GM23338 (cell line): Measurements from ENCODE around the gene ACTR10. TPM values are rescaled to one million over a fixed set of nuclear protein-coding genes. Genes with fewer than 3 reads are reported as not detected.

Source experiments
- ATAC-seq: fragments of 200-7000 bp; cut with Tn5 transposase; 3 replicates; pipeline ENCODE4 v1.9.1; 2020
- DNase-seq: peaks from one replicate; pipeline ENCODE4 v3.0.0-alpha.2; 2015; ENCODE audit warnings: low spot score
- H2AFZ ChIP-seq: fragments of 200-600 bp; sonication (generic); 2 replicates; pipeline ENCODE4 v1.8.0; 2016; ENCODE audit warnings: antibody characterized with exemption, mild to moderate bottlenecking, moderate library complexity
- H3F3A ChIP-seq: fragments of 200-600 bp; sonication (generic); replicated peaks from 2 replicates; pipeline ENCODE4 v1.8.0; 2017; ENCODE audit warnings: antibody characterized with exemption, mixed run types, low read depth
- H3K27ac ChIP-seq: fragments of 200-600 bp; sonication (generic); 2 replicates; pipeline ENCODE4 v1.6.1; 2016; ENCODE audit warnings: low read depth
- H3K27me3 ChIP-seq: fragments of 200-600 bp; sonication (generic); 2 replicates; pipeline ENCODE4 v1.8.0; 2016; ENCODE audit warnings: mild to moderate bottlenecking, mixed run types, moderate library complexity; ENCODE audit not compliant: insufficient read depth
- H3K36me3 ChIP-seq: fragments of 200-600 bp; sonication (generic); 2 replicates; pipeline ENCODE4 v1.8.0; 2016; ENCODE audit warnings: mild to moderate bottlenecking; ENCODE audit not compliant: insufficient read depth
- H3K4me1 ChIP-seq: fragments of 200-600 bp; sonication (generic); 2 replicates; pipeline ENCODE4 v1.8.0; 2016; ENCODE audit warnings: mild to moderate bottlenecking, moderate library complexity; ENCODE audit not compliant: insufficient read depth
- H3K4me2 ChIP-seq: fragments of 200-600 bp; sonication (generic); 2 replicates; pipeline ENCODE4 v1.7.1; 2017; ENCODE audit warnings: mixed run types
- H3K4me3 ChIP-seq: fragments of 200-600 bp; sonication (generic); 2 replicates; pipeline ENCODE4 v1.6.1; 2016; ENCODE audit warnings: mixed run types
- H3K79me2 ChIP-seq: fragments of 200-600 bp; sonication (generic); replicated peaks from 2 replicates; pipeline ENCODE4 v1.8.0; 2017; ENCODE audit warnings: mild to moderate bottlenecking; ENCODE audit not compliant: insufficient read depth
- H3K9me2 ChIP-seq: fragments of 200-600 bp; sonication (generic); 2 replicates; pipeline ENCODE4 v1.8.0; 2017; ENCODE audit not compliant: insufficient read depth
- H4K20me1 ChIP-seq: fragments of 200-600 bp; sonication (generic); replicated peaks from 2 replicates; pipeline ENCODE4 v1.8.0; 2017; ENCODE audit warnings: mild to moderate bottlenecking; ENCODE audit not compliant: insufficient read depth
- H3K27ac Mint-ChIP-seq: 2 replicates; pipeline ENCODE4 v1.8.0; 2020; ENCODE audit warnings: inconsistent platforms, mild to moderate bottlenecking, moderate library complexity, mixed read lengths
- H3K27me3 Mint-ChIP-seq: 3 replicates; pipeline ENCODE4 v1.8.0; 2022; ENCODE audit warnings: low read depth, mild to moderate bottlenecking, moderate library complexity, mixed read lengths, inconsistent platforms; ENCODE audit not compliant: insufficient read depth, poor library complexity
- H3K36me3 Mint-ChIP-seq: 3 replicates; pipeline ENCODE4 v1.8.0; 2021; ENCODE audit warnings: low read depth, mild to moderate bottlenecking, inconsistent platforms, moderate library complexity, mixed read lengths
- H3K4me1 Mint-ChIP-seq: 3 replicates; pipeline ENCODE4 v1.8.0; 2020; ENCODE audit warnings: mild to moderate bottlenecking, inconsistent platforms, mixed read lengths
- H3K4me3 Mint-ChIP-seq: 3 replicates; pipeline ENCODE4 v1.8.0; 2021; ENCODE audit warnings: moderate library complexity, mild to moderate bottlenecking, inconsistent platforms, mixed read lengths
- H3K9me3 Mint-ChIP-seq: 3 replicates; pipeline ENCODE4 v1.8.0; 2020; ENCODE audit warnings: moderate library complexity, mild to moderate bottlenecking, inconsistent platforms, mixed read lengths
- CREB1 ChIP-seq: fragments of 250-450 bp; sonication (Bioruptor Pico); IDR thresholded peaks from 2 replicates; pipeline ENCODE4 v1.5.0; 2020; ENCODE audit warnings: low read depth, mild to moderate bottlenecking, moderate library complexity
- POLR2AphosphoS5 ChIP-seq: IDR thresholded peaks from 2 replicates; pipeline ENCODE4 v1.6.1; 2016; ENCODE audit warnings: antibody characterized with exemption, low read depth
- ZNF331 ChIP-seq: fragments of 250-450 bp; sonication (Bioruptor Pico); IDR thresholded peaks from 2 replicates; pipeline ENCODE4 v1.5.0; 2020; ENCODE audit warnings: low read depth, mild to moderate bottlenecking, moderate library complexity
- ZNF462 ChIP-seq: fragments of 250-450 bp; sonication (Bioruptor Pico); IDR thresholded peaks from 2 replicates; pipeline ENCODE4 v1.5.0; 2020; ENCODE audit warnings: mild to moderate bottlenecking, moderate library complexity
- polyA plus RNA-seq: library from polyadenylated mRNA; unstranded; fragments of >200 nt; fragmentation: Nextera tagmentation; extraction: Ambion mirVana; gene quantifications from 2 replicates; pipeline ENCODE4 v1.2.1, GENCODE V29; 2016
- total RNA-seq: library from RNA; depleted of rRNA; stranded (reverse); fragments of >200 nt; shearing (Covaris generic); gene quantifications from 2 replicates; pipeline ENCODE4 v1.2.3, GENCODE V29; 2014

ACTR10 gene
- total and polyA plus RNA-seq, 2 experiments from 2014 or later = 30.8 to 50.2 TPM

DNA sequence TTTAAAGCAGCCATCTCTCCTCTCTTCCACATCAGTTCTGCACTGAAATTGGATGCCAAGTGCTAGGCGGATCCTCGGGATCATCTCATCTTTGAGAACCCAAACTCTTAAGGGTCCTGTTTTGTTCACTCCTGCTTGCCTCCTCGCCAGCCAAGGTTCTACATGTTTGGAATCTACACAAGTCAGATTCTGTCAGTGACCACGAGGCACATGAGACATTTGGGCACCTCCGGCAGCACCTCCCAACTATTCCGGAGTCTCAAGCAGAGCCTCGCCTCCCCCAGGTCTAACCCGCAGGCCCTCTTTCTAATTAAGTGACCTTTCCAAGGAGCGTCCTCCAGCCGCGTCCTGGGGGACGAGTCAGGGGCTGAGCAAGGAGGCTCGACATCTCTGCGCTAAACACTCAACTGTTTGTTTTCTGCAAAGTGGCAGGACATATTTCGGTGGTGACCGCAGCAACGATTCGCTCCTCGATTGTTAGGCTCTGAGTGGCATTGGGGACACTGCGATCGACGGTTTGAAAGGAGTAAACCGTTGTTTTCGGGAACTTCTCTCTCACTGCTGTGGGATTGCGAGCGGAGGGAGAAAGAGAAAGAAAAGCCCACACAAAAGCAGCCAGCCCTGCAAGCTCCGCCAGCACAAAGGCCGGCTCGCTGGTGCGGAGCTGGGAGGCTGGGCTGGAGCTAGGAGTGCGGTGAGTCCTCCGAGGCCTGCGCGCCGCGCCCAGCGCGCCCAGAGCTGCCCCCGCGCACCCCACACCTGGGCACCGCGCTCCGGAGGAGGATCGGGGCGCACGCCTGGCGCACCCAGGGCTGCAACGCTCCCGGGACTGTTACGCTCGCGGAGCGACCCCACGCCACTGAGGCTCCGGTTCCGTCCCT lies 48.6 kb upstream of the ACTR10 start (continued):
- TF ChIP-seq ZNF462 (CRISPR knock-in tag) = no peak
- no peak for TF ChIP-seq POLR2AphosphoS5
- TF ChIP-seq CREB1 (CRISPR knock-in tag) = no peak
- no peak for TF ChIP-seq ZNF331 (CRISPR knock-in tag)

DNA sequence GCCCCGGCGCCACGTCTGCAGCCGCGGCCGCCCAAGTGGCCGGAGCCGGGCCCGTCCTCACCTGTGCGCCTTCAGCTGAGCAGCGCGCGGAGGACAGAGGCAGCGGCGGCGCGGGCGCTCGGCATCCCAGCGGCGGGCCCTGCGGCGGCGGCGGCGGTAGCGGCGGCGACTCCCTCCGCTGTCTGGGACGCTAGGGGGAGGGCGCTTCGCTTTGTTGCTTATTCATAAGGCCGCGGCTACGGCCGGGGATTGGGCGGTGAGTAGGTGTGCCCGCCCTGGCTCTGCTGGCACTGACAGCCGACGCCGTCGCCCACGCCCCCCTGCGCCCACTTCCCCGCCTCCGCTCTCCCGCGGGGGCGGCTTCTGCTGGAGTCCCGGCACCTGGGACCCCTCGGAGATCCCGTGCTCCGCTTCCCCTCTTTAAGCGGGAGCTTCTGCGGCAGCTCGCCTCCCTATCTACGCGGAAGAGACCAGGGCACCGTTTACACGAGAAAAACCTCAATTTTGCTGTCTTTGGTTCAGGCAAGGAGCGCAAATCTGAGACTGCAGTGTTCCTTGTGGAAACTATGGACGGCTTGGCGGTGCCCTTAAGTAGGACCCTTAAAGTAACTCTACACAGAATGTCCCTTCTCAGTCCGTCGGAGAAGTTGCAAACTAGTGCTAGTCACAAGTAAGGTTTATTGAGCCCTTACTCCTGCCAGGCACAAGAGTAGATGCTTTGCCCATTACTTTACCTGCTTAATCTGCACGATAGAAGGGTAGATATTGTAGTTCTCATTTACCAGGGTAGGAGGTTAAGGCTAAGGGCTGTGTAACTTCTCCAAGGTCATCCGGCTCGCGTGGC lies 47.7 kb upstream of the ACTR10 start, which contains the start of gene ARMH4:
Gene ARMH4 (minus strand): TSS at position 200 of the 844 bp plus-strand sequence. CDS start 12,855 bp downstream, outside the sequence.
- Histone ChIP-seq H3K79me2 (no peaks in the 10 kb centered on the region), H2AFZ (peak within 1 kb of the TSS; percentile 100), H3K27ac (peak within 1 kb of the TSS; percentile 52; the same call in 1 of the 2 replicates), H4K20me1 (0 out of 2 replicates have a peak, but pooled peaks cover 5% of the 10 kb centered on the region), H3K9me2 (no peaks in the 10 kb centered on the region), H3K4me1 (peaks cover 39% of the 10 kb centered on the region), H3K36me3 (no peaks in the 10 kb centered on the region), H3K4me2 (peak within 1 kb of the TSS; percentile 99), H3K27me3 (peaks cover 22% of the 10 kb centered on the region), H3K4me3 (peak within 1 kb of the TSS; percentile 96), H3F3A (peaks cover 8% of the 10 kb centered on the region; the same call in 1 of the 2 replicates)
- no peaks in the 10 kb centered on the region for H3K9me3 Mint-ChIP-seq
- H3K4me3 Mint-ChIP-seq = peak within 1 kb of the TSS; percentile 88
- no peak within 1 kb of the TSS for H3K27ac Mint-ChIP-seq
- TF ChIP-seq CREB1 (CRISPR knock-in tag) (peak; percentile 3; the same call in 1 of the 2 replicates), POLR2AphosphoS5 (peak; percentile 39; the same call in 1 of the 2 replicates), ZNF462 (CRISPR knock-in tag) (no peak)
- peaks cover 16% of the 10 kb centered on the region for H3K27me3 Mint-ChIP-seq
- H3K36me3 Mint-ChIP-seq = no peaks in the 10 kb centered on the region
- DNase-seq (peak; percentile 95), ATAC-seq (peak; percentile 90)
- peaks cover 36% of the 10 kb centered on the region for H3K4me1 Mint-ChIP-seq
